Measurements from ENCODE around the gene HES2.

- TF ChIP-seq YY1 (IDR thresholded peaks at IDR 0.05; ENCODE audit: insufficient read depth, insufficient read length): no peak
- no peak for TF ChIP-seq ZNF274 (IDR thresholded peaks at IDR 0.05; ENCODE audit: low read depth, low read length)
Measured at GRCh38 chr1:6459850-6460265, 40.1 kb upstream of the HES2 start.

Data from NT2/D1 (cell line).